ENCODE results near the gene MRPL52.
A peak's percentile ranks its signal among the peaks of the same experiment; 100 is the strongest.
"Not testable (repeated sequence)": the region's sequence is repeated elsewhere in the genome, so short reads cannot be mapped to it uniquely, and the experiment has no call there.

Gene MRPL52

DNA sequence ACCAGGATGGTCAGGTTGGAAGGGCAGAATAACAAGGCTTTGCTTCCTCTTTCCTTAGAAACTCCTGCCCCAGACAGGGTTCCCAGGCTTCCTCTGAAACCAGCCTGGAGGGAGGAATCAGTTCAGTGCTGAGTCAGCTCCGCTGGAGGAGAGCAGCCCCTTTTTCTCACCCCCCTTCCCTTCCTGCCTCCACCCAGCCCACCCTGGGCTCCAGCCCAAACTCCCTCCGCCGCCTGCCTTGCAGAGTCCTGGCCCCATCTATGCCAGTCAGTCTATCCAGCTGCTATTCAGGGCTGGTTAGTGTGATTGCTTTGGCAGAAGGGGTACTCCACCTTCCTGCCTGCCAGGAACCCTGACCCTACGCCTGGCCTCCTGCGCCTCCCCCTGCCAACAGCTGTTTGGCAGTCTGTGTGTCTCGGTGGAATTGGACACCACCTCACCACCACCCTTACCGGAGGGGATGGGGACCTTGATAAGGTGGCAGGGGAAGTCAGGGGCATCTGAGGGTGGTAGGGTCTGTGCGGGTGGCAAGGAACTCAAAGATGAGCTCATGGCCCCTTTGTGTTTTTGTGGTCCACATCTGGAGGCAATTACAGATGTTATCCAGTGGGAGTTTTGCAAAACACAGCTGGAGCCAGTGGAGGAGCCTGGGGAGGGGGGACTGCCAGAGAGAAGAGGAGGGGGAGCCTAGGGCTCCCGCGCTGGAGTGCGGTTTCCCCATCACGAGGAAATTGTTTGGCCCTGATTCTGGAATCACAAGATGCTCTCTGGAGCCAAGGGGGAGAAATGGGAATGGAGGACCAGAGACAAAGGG lies 18.9 kb downstream of the MRPL52 start:
- in situ Hi-C loops (cut with HindIII; ENCODE audit: low sequenced_read_pairs): no loop called here
- TF ChIP-seq, protein P1, sequence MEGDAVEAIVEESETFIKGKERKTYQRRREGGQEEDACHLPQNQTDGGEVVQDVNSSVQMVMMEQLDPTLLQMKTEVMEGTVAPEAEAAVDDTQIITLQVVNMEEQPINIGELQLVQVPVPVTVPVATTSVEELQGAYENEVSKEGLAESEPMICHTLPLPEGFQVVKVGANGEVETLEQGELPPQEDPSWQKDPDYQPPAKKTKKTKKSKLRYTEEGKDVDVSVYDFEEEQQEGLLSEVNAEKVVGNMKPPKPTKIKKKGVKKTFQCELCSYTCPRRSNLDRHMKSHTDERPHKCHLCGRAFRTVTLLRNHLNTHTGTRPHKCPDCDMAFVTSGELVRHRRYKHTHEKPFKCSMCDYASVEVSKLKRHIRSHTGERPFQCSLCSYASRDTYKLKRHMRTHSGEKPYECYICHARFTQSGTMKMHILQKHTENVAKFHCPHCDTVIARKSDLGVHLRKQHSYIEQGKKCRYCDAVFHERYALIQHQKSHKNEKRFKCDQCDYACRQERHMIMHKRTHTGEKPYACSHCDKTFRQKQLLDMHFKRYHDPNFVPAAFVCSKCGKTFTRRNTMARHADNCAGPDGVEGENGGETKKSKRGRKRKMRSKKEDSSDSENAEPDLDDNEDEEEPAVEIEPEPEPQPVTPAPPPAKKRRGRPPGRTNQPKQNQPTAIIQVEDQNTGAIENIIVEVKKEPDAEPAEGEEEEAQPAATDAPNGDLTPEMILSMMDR (IDR thresholded peaks at IDR 0.05; ENCODE audit: low read depth, low read length): no peak
- DNase-seq (ENCODE audit: low read depth, low spot score): peak; percentile 95
- no peak overlapping the region for H3K4me3 ChIP-seq (ENCODE audit: low read depth, low read length)

DNA sequence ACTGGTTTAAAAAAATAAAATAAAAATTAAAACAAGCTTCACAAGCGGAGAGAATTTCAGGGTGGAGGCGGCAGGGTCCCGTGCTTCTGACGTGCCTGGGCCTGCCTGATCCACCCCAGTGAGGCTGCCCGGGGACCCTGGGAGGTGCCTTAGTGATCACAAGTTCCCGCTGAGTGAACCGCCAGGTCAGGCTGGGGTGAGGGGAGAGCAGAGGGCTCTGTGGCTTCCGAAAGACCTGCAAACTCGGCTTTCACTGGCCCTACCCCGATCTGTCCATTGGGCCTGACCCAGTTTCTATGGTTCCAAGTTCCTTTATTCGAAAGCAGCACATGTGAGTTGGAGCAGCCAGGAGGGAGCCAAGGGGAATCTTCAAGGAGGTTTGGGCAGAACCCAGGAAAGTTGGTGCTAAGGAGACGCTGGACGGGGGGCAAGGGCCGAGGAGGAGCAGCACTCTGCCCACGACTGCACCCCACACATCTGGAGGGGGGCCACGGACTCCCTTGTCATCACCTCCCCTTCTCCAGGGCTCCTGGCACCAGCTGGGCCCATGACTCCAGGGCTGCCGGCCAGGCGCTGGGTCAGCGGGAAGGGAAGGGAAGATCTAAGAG lies 19.6 kb downstream of the MRPL52 start:
- DNase-seq (ENCODE audit: low read depth, low spot score): no peak
- TF ChIP-seq, protein P1 (IDR thresholded peaks at IDR 0.05; ENCODE audit: low read depth, low read length): no peak
- in situ Hi-C loops (cut with HindIII; ENCODE audit: low sequenced_read_pairs): no loop called here
- no peak overlapping the region for H3K4me3 ChIP-seq (ENCODE audit: low read depth, low read length)

DNA sequence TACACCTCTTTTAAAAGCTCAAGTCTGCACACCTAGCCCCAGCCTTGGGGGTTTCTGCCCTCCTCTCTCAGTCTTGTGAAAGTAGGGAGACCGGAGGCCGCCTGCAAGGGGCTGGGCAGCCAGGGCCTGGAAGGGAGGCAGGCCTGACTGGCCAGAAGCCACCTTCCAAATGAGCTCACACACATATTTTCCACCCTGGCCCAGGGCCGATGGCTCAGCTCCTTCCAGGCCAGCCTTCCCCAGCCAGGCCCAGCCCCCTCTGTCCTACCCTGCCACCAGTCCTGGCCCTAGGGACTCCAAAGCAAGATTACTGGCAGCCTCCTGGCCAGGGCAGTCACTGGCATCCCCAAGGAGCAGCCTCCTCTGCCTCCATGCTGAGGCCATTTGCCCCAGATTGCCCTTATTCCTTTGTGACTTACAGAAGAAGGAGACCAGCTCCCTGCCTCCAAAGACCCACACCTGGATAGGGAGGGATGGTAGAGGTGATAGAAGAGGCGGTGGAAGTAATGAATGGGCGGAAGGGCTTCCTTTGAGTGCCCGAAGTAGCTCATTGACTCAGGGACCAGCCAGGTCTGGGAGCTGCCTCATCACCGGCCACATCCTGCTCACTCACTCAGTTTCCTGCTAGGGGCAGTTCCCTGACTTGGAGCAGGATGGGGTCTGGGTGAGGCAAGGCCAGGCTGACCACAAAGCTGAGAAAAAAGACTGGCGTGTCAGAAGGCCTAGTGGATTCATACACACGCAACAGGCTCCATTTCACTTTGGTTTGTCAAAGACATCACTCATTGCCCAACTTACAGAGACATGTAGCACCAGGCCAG lies 21.5 kb downstream of the MRPL52 start:
- DNase-seq (ENCODE audit: low read depth, low spot score): peak; percentile 95
- no peak overlapping the region for H3K4me3 ChIP-seq (ENCODE audit: low read depth, low read length)
- TF ChIP-seq, protein P1 (IDR thresholded peaks at IDR 0.05; ENCODE audit: low read depth, low read length): no peak
- in situ Hi-C loops (cut with HindIII; ENCODE audit: low sequenced_read_pairs): no loop called here

- in situ Hi-C loops (cut with HindIII; ENCODE audit: low sequenced_read_pairs); DNase-seq (ENCODE audit: low read depth, low spot score); H3K4me3 ChIP-seq (ENCODE audit: low read depth, low read length): not testable (repeated sequence)
Observed at GRCh38 chr14:22852178-22852577, 22.5 kb downstream of the MRPL52 start.

- in situ Hi-C loops (cut with HindIII; ENCODE audit: low sequenced_read_pairs): no loop called here
- no peak for DNase-seq (ENCODE audit: low read depth, low spot score)
- TF ChIP-seq, protein P1 (IDR thresholded peaks at IDR 0.05; ENCODE audit: low read depth, low read length): no peak
- H3K4me3 ChIP-seq (ENCODE audit: low read depth, low read length): no peak overlapping the region
Observed at GRCh38 chr14:22852599-22852939, 22.9 kb downstream of the MRPL52 start.

DNA sequence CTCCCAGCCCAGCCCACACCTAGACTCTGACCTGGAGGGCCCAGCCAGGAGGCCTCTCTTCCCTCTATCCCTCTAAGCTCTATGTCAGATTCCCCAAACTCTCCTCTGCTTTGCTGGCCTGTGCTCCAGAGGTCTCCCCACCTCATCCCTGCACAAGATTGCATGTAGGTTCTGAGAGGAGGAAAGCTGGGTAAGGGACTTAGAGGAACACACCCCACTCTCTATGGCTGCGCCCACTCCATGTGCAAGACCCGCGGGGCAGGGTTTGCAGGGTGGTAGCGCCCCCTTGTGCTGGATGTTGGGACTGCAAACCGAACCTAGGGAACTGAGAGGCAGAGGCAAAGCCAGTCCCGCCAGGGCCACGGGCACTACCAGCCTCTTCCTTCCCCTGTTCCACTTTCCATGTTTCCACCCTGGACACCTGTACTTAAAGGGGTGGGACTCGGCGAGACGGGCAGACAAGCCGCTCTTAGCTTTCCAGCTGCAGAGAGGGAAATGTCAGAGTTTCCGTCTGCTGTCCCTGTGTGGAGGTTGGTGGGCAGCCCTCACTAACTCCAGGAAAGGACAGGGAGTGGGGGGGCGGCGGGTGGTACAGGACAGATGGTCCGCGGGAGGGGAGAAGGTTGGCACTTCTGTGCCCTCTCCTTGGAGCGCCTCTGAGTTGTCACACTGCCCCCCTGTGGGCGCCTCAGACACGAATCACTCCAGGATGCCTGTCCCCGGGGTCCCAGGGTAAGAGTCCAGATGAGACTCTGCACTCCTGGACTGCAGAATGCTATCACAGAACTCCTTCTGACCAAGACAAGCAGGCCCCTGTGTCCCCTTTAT lies 23.5 kb downstream of the MRPL52 start:
- peak; percentile 87 for DNase-seq (ENCODE audit: low read depth, low spot score)
- in situ Hi-C loops (cut with HindIII; ENCODE audit: low sequenced_read_pairs): no loop called here
- TF ChIP-seq, protein P1 (IDR thresholded peaks at IDR 0.05; ENCODE audit: low read depth, low read length): peak; percentile 88
- peak overlapping the region; percentile 35 for H3K4me3 ChIP-seq (ENCODE audit: low read depth, low read length)

GRCh38 chr14:22854296-22854695 lies 24.6 kb downstream of the MRPL52 start:
- H3K4me3 ChIP-seq (ENCODE audit: low read depth, low read length); in situ Hi-C loops (cut with HindIII; ENCODE audit: low sequenced_read_pairs); DNase-seq (ENCODE audit: low read depth, low spot score): not testable (repeated sequence)

All from astrocyte of the spinal cord (primary cell).